ENCODE measurements around the gene HOXB5.

The HOXB5 gene

GRCh38 chr17:48570325-48571023 is 23.1 kb downstream of the HOXB5 start:
- no peak for DNase-seq

- no peak for DNase-seq
Measured at GRCh38 chr17:48569674-48570324, 23.8 kb downstream of the HOXB5 start.

- DNase-seq = no peak
Measured at GRCh38 chr17:48569240-48569582, 24.4 kb downstream of the HOXB5 start.

GRCh38 chr17:48568499-48569239 is 24.9 kb downstream of the HOXB5 start:
- no peak for DNase-seq

GRCh38 chr17:48567646-48568354 is 25.8 kb downstream of the HOXB5 start:
- no peak for DNase-seq

GRCh38 chr17:48567209-48567608 is 26.4 kb downstream of the HOXB5 start:
- no peak for DNase-seq

GRCh38 chr17:48566717-48567116 is 26.9 kb downstream of the HOXB5 start:
- no peak for DNase-seq

- DNase-seq = no peak
Measured at GRCh38 chr17:48565925-48566710, 27.5 kb downstream of the HOXB5 start.

GRCh38 chr17:48565022-48565554 is 28.5 kb downstream of the HOXB5 start:
- no peak for DNase-seq

GRCh38 chr17:48564188-48565021 is 29.2 kb downstream of the HOXB5 start:
- DNase-seq = no peak

- no peak for DNase-seq
Measured at GRCh38 chr17:48563867-48564187, 29.8 kb downstream of the HOXB5 start.

GRCh38 chr17:48563385-48563838 is 30.2 kb downstream of the HOXB5 start:
- no peak for DNase-seq

- no peak for DNase-seq
Measured at GRCh38 chr17:48562934-48563333, 30.6 kb downstream of the HOXB5 start.

GRCh38 chr17:48561884-48562810 is 31.4 kb downstream of the HOXB5 start:
- DNase-seq = no peak

- DNase-seq = no peak
Measured at GRCh38 chr17:48559840-48560817, 33.5 kb downstream of the HOXB5 start.

GRCh38 chr17:48559122-48559839 is 34.3 kb downstream of the HOXB5 start:
- DNase-seq = no peak

GRCh38 chr17:48558831-48559121 is 34.8 kb downstream of the HOXB5 start:
- no peak for DNase-seq

- no peak for DNase-seq
Measured at GRCh38 chr17:48558057-48558830, 35.3 kb downstream of the HOXB5 start.
